Erythroblast (primary cell): ENCODE results near the gene NDUFS1.
A peak's percentile ranks its signal among the peaks of the same experiment; 100 is the strongest.

Experiments
- GATA1 ChIP-seq: IDR thresholded peaks from 2 replicates; pipeline ENCODE4 v1.6.1; 2011; ENCODE audit warnings: low read depth, mild to moderate bottlenecking, control low read depth, low read length, moderate library complexity
- POLR2A ChIP-seq: IDR thresholded peaks from 2 replicates; pipeline ENCODE4 v1.6.1; 2011; ENCODE audit warnings: mild to moderate bottlenecking, low read length

- TF ChIP-seq POLR2A = peak; percentile 94
- TF ChIP-seq GATA1 = no peak
These were observed 73.3 kb downstream of the NDUFS1 start, which contains the start of gene INO80D for GRCh38 chr2:206085742-206086445.
